C4-2B (cell line): ENCODE results near the gene CALD1.

Source experiments
- H3K27ac ChIP-seq: fragments of 450-650 bp; 2 replicates; pipeline ENCODE4 v1.5.1; 2017
- ZFX ChIP-seq: fragments of 450-650 bp; IDR thresholded peaks from 2 replicates; pipeline ENCODE4 v1.6.1; 2017
- TF ChIP-seq, protein P1 (sequence below): fragments of 450-650 bp; conservative IDR thresholded peaks from 2 replicates; pipeline ENCODE4 v1.5.1; 2017; ENCODE audit warnings: mild to moderate bottlenecking

Gene CALD1

DNA sequence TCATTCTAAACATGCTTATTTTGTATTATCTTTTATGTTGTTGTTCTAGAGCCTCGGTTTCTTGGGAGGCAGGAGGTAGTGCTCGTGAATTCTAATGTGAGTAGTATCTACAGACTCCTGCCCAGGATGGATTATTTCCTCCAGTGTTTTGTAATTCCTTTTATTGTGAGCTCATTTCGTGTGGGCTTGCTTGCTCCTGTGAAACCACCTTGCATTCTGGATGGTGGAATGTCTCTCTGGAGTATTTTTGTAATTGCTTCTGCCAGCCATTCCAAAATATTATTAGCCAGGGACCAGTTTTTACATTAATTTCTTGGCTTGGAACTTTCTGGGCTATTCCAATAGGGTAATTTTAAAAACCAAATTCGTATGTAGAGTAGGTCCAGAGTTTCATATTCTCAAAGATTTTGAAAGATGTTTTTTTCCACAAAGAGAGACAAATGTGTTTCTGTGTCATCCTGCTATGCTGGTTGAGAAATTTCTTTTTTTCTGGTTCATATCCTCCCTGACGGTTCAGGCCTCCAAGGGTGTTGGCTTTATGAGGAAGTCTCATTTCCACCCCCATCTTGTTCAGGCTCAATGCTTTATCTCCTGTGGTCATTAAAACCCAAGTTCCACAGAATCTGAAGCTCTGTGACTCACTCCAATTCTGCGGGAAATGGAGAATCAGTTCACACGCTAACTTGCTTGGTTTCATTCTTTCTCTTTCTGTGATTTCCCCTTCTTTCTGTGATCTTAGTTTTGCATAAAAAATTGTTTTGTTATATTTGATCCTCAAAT lies 41.7 kb upstream of the CALD1 start:
- TF ChIP-seq, protein P1, sequence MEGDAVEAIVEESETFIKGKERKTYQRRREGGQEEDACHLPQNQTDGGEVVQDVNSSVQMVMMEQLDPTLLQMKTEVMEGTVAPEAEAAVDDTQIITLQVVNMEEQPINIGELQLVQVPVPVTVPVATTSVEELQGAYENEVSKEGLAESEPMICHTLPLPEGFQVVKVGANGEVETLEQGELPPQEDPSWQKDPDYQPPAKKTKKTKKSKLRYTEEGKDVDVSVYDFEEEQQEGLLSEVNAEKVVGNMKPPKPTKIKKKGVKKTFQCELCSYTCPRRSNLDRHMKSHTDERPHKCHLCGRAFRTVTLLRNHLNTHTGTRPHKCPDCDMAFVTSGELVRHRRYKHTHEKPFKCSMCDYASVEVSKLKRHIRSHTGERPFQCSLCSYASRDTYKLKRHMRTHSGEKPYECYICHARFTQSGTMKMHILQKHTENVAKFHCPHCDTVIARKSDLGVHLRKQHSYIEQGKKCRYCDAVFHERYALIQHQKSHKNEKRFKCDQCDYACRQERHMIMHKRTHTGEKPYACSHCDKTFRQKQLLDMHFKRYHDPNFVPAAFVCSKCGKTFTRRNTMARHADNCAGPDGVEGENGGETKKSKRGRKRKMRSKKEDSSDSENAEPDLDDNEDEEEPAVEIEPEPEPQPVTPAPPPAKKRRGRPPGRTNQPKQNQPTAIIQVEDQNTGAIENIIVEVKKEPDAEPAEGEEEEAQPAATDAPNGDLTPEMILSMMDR: no peak
- TF ChIP-seq ZFX: no peak; the same call in 1 of the 2 replicates
- no peak overlapping the region for H3K27ac ChIP-seq

DNA sequence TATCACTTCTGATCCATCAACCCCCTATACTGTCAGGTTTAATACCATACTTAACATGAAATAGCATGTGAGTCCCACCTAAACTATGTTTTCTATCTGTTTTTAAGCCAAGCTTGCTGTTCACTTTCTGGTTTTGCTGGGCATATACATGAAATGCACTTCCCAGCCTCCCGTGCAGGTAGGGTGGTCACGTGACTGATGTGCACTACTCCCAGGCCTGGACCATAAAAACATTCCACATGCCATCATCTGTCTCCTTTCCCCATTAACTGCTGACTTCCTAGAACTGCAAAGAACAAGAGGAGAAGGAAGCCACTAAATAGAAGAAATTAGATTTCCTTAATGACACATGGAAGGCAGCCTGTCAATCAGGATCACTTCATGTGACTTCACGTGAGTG lies 40.1 kb upstream of the CALD1 start:
- no peak overlapping the region for H3K27ac ChIP-seq
- no peak for TF ChIP-seq ZFX
- TF ChIP-seq, protein P1: no peak

DNA sequence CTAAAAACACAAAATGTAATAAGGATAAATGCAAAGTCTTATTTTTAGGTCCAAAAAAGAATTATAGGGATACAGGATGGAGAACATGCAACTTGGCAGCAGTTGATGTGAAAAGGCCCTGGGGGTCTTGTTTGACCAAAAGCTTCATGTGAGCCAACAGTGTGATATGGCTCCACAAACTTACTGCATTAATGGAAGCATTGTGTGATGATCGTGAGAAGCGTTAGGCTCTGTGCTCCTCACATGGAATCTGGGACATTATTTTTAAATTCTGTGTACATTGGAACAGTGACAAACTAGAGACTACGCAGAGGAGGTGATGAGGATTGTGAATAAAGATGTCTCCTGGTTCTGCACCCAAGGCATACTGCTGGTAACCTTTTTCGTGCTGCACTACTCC lies 39.1 kb upstream of the CALD1 start:
- no peak overlapping the region for H3K27ac ChIP-seq
- TF ChIP-seq ZFX: no peak
- TF ChIP-seq, protein P1: no peak

- no peak for TF ChIP-seq ZFX
- TF ChIP-seq, protein P1: no peak
- no peak overlapping the region for H3K27ac ChIP-seq
Measured at GRCh38 chr7:134741907-134742635, 37.4 kb upstream of the CALD1 start.

GRCh38 chr7:134742688-134743350 lies 36.6 kb upstream of the CALD1 start:
- no peak overlapping the region for H3K27ac ChIP-seq
- TF ChIP-seq, protein P1: no peak
- TF ChIP-seq ZFX: no peak

- TF ChIP-seq ZFX: no peak
- TF ChIP-seq, protein P1: no peak
- H3K27ac ChIP-seq: no peak overlapping the region
Measured at GRCh38 chr7:134744569-134744968, 34.9 kb upstream of the CALD1 start.

DNA sequence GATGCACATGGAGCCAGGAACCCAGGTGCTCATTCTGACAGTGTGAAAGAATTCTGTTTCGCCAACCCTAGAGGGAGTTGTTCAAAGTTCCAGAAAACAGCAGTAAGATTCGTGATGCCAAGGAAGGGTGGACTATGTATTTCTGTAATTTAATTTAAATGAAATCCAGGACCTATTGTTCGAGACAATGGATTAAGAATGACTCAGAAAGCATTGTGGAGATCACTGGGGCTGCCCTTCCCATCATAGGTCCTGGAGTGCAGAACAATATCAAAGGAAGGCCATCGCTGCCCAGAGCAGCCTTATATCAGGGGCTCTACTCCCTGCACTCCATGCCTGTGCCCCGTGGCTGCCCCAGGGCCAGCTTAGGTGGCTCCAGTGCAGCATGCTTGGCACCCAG lies 32.1 kb upstream of the CALD1 start:
- no peak overlapping the region for H3K27ac ChIP-seq
- no peak for TF ChIP-seq ZFX
- TF ChIP-seq, protein P1: no peak
